Activated CD8-positive, alpha-beta memory T cell treated with anti-CD3 and anti-CD28 coated beads, Interleukin-2, amount 50 U/mL, for 1 hour (primary cell): ENCODE measurements around the gene CST8.

Source experiments
- DNase-seq: peaks from one replicate; pipeline ENCODE4 v3.0.0-alpha.2; 2020; ENCODE audit errors: extremely low read depth

The CST8 gene

GRCh38 chr20:23524146-23524545 lies 33.2 kb downstream of the CST8 start:
- DNase-seq, result no peak

- DNase-seq, result no peak
Observed at GRCh38 chr20:23526850-23527249, 35.9 kb downstream of the CST8 start.

- no peak for DNase-seq
Observed at GRCh38 chr20:23528867-23529431, 38.0 kb downstream of the CST8 start.

GRCh38 chr20:23530937-23531567 lies 40.1 kb downstream of the CST8 start:
- no peak for DNase-seq

- DNase-seq, result no peak
Observed at GRCh38 chr20:23532533-23532932, 41.6 kb downstream of the CST8 start.

GRCh38 chr20:23533161-23533560 lies 42.2 kb downstream of the CST8 start:
- DNase-seq, result no peak

GRCh38 chr20:23534801-23535593 lies 44.1 kb downstream of the CST8 start:
- DNase-seq, result no peak

GRCh38 chr20:23536328-23536974 lies 45.5 kb downstream of the CST8 start:
- DNase-seq, result no peak

GRCh38 chr20:23537030-23537429 lies 46.1 kb downstream of the CST8 start:
- no peak for DNase-seq

- no peak for DNase-seq
Observed at GRCh38 chr20:23540624-23541023, 49.7 kb downstream of the CST8 start.

GRCh38 chr20:23541330-23541729 lies 50.4 kb downstream of the CST8 start:
- no peak for DNase-seq

GRCh38 chr20:23541776-23542175 lies 50.9 kb downstream of the CST8 start:
- no peak for DNase-seq

- no peak for DNase-seq
Observed at GRCh38 chr20:23542801-23543200, 51.9 kb downstream of the CST8 start.

- no peak for DNase-seq
Observed at GRCh38 chr20:23544133-23544532, 53.2 kb downstream of the CST8 start.
